ENCODE data around the gene TF. TPM values are rescaled to one million over a fixed set of nuclear protein-coding genes. Genes with fewer than 3 reads are reported as not detected.
A peak's percentile ranks its signal among the peaks of the same experiment; 100 is the strongest.

Gene TF
- total RNA-seq, 1 experiment from 2014 or later: not detected

GRCh38 chr3:133827684-133828083 lies 81.5 kb downstream of the TF start:
- no peaks in the 10 kb centered on the region; the same call in 1 of the 2 replicates for H3K36me3 ChIP-seq (replicated peaks; ENCODE audit: control insufficient read depth, insufficient read depth, low read length)
- no peaks in the 10 kb centered on the region; the same call in 1 of the 2 replicates for H3K27me3 ChIP-seq (ENCODE audit: control insufficient read depth, insufficient read depth, low read length)
- no peak for DNase-seq
- H3K4me3 ChIP-seq (ENCODE audit: insufficient read depth, low read depth, low read length): no peak overlapping the region

GRCh38 chr3:133828576-133829309 lies 82.5 kb downstream of the TF start:
- no peaks in the 10 kb centered on the region; the same call in 1 of the 2 replicates for H3K36me3 ChIP-seq (replicated peaks; ENCODE audit: control insufficient read depth, insufficient read depth, low read length)
- DNase-seq: peak; percentile 80
- H3K27me3 ChIP-seq (ENCODE audit: control insufficient read depth, insufficient read depth, low read length): no peaks in the 10 kb centered on the region; the same call in 1 of the 2 replicates
- H3K4me3 ChIP-seq (ENCODE audit: insufficient read depth, low read depth, low read length): no peak overlapping the region

DNA sequence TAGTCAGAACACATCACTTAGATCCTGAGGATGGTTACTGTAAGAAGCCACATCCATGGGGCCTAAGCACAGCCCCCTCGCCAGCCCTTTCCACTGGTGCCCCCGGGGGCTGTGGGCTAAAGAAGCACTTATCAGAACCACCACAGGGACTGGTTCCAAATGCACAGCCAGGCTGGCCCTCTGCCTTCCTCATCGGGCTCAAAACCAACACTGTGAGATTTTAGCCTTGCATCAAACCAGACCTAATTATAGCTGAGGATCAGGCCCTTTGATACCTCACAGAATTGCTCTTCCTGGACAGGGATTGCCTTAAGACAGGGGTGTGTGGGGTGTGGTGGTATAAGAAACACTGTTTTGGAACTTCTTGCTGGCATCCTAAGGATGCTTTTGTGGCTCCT lies 83.1 kb downstream of the TF start:
- no peaks in the 10 kb centered on the region; the same call in 1 of the 2 replicates for H3K27me3 ChIP-seq (ENCODE audit: control insufficient read depth, insufficient read depth, low read length)
- no peak overlapping the region for H3K4me3 ChIP-seq (ENCODE audit: insufficient read depth, low read depth, low read length)
- DNase-seq: no peak
- H3K36me3 ChIP-seq (replicated peaks; ENCODE audit: control insufficient read depth, insufficient read depth, low read length): no peaks in the 10 kb centered on the region; the same call in 1 of the 2 replicates

DNA sequence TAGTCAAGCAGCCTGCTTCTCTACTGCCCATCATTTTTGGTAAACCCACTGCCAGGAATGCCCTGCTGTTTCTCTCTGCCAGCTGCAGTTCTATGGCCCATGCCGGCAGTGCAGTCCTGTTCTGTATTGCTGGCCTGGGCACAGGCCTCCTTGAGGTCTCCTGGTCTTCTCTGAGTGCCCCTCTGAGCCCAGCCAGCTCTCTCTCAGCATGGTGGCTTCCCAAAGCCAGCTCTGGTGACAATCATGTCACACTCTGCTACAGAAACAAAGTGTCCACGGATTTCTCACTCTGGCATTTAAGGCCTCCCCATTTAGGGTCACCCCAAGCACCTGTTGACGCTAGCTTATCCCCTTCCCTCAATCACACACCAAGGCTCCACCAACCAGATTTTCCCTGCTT lies 83.9 kb downstream of the TF start:
- no peak for DNase-seq
- Histone ChIP-seq H3K36me3 (replicated peaks; ENCODE audit: control insufficient read depth, insufficient read depth, low read length) (no peaks in the 10 kb centered on the region; the same call in 1 of the 2 replicates), H3K4me3 (ENCODE audit: insufficient read depth, low read depth, low read length) (no peak overlapping the region), H3K27me3 (ENCODE audit: control insufficient read depth, insufficient read depth, low read length) (no peaks in the 10 kb centered on the region; the same call in 1 of the 2 replicates)

GRCh38 chr3:133831966-133832801 lies 86.0 kb downstream of the TF start:
- Histone ChIP-seq H3K36me3 (replicated peaks; ENCODE audit: control insufficient read depth, insufficient read depth, low read length) (no peaks in the 10 kb centered on the region), H3K4me3 (ENCODE audit: insufficient read depth, low read depth, low read length) (no peak overlapping the region), H3K27me3 (ENCODE audit: control insufficient read depth, insufficient read depth, low read length) (no peaks in the 10 kb centered on the region; the same call in 1 of the 2 replicates)
- DNase-seq: peak; percentile 80

- no peaks in the 10 kb centered on the region for H3K36me3 ChIP-seq (replicated peaks; ENCODE audit: control insufficient read depth, insufficient read depth, low read length)
- no peaks in the 10 kb centered on the region; the same call in 1 of the 2 replicates for H3K27me3 ChIP-seq (ENCODE audit: control insufficient read depth, insufficient read depth, low read length)
- peak; percentile 35 for DNase-seq
- H3K4me3 ChIP-seq (ENCODE audit: insufficient read depth, low read depth, low read length): no peak overlapping the region
Observed at GRCh38 chr3:133832802-133833144, 86.6 kb downstream of the TF start.

DNA sequence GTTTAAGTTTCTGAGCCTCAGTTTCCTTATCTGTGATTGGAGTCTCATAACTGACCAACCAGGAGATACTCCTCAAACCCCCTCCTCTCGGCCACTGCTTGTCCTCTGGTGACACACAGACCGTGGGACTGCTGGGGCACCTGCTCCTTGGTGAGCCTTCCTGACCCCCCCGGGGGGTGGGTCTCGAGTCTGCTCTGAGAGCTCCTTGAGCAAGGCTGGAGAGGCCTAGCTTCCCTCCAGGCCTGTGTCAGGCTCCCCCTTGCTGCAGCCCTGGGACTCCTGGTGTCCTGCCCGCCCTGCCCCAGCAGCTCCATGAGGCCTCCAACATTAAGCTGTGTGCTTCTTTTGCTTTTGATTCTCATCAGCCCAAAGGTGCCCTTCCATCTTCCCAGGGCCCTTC lies 87.1 kb downstream of the TF start:
- DNase-seq: no peak
- no peaks in the 10 kb centered on the region; the same call in 1 of the 2 replicates for H3K27me3 ChIP-seq (ENCODE audit: control insufficient read depth, insufficient read depth, low read length)
- H3K4me3 ChIP-seq (ENCODE audit: insufficient read depth, low read depth, low read length): no peak overlapping the region
- no peaks in the 10 kb centered on the region for H3K36me3 ChIP-seq (replicated peaks; ENCODE audit: control insufficient read depth, insufficient read depth, low read length)

- Histone ChIP-seq H3K4me3 (ENCODE audit: insufficient read depth, low read depth, low read length) (no peak overlapping the region), H3K36me3 (replicated peaks; ENCODE audit: control insufficient read depth, insufficient read depth, low read length) (no peaks in the 10 kb centered on the region; the same call in 1 of the 2 replicates), H3K27me3 (ENCODE audit: control insufficient read depth, insufficient read depth, low read length) (no peaks in the 10 kb centered on the region; the same call in 1 of the 2 replicates)
- peak; percentile 66 for DNase-seq
Observed at GRCh38 chr3:133833880-133834620, 87.9 kb downstream of the TF start.

DNA sequence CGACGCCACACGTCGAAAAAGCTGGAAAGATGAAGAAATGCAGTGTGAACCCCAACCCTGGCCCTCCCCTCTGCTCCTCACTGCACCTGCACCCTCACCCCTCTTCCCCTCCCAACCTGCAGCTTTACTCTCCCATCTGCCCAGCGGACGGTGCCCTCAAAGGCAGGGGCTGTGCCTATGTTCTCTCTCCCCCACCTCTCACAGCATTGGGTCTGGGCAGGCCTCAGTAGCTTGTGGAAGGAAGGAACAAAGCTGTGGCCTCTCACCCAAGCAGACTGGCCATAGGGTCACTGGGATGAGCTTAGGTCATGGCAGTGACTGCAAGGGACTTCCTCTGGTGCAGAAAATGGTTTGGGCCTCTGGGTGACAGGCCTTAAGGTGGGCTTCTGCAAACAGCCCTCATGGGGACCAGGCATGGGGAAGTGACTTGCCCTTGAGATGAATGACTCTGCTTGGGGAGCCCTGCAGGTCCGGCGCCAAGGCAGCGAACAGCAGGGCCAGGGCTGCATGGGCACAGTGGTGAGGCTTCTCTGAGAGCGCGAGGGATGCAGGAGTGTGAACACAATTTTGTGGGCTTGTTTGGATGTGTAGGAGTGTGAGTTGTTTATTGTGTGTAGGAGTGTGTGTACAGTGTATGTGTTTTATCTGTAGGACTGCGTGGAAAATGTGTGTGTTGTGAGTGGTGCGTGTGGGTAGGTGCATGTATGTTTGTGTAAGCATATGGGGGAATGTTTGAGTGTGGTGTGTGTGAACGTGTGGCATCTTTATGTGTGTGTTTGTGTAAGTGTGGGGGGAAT lies 88.6 kb downstream of the TF start:
- no peaks in the 10 kb centered on the region; the same call in 1 of the 2 replicates for H3K36me3 ChIP-seq (replicated peaks; ENCODE audit: control insufficient read depth, insufficient read depth, low read length)
- H3K4me3 ChIP-seq (ENCODE audit: insufficient read depth, low read depth, low read length): no peak overlapping the region
- peak; percentile 33 for DNase-seq

GRCh38 chr3:133835418-133835743 lies 89.2 kb downstream of the TF start:
- Histone ChIP-seq H3K27me3 (ENCODE audit: control insufficient read depth, insufficient read depth, low read length) (no peaks in the 10 kb centered on the region), H3K4me3 (ENCODE audit: insufficient read depth, low read depth, low read length) (no peak overlapping the region), H3K36me3 (replicated peaks; ENCODE audit: control insufficient read depth, insufficient read depth, low read length) (no peaks in the 10 kb centered on the region; the same call in 1 of the 2 replicates)
- DNase-seq: no peak

More for the DNA sequence above, 88.6 kb downstream of the TF start:
- no peaks in the 10 kb centered on the region for H3K27me3 ChIP-seq (ENCODE audit: control insufficient read depth, insufficient read depth, low read length)

DNA sequence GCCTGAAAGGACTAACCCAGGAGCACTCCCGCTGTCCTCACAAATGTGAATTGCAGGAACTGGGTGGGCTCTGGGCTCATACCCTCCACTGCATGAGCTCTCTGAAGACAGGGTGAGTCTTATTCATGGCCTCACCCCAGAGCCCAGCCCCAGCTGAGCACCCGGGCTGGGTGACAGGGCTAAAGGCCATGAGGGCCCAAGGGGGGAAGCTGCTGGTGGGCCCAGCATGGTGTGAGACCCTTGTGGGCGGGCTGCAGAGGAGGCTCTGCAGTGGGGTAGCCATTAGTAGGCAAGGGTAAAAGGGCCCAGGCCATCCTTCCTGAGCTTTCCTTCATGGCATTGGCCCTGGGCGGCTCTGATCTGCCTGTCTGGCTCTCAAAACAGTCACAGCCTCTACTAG lies 89.8 kb downstream of the TF start:
- no peaks in the 10 kb centered on the region for H3K27me3 ChIP-seq (ENCODE audit: control insufficient read depth, insufficient read depth, low read length)
- no peak overlapping the region for H3K4me3 ChIP-seq (ENCODE audit: insufficient read depth, low read depth, low read length)
- DNase-seq: peak; percentile 33
- no peaks in the 10 kb centered on the region; the same call in 1 of the 2 replicates for H3K36me3 ChIP-seq (replicated peaks; ENCODE audit: control insufficient read depth, insufficient read depth, low read length)

GRCh38 chr3:133836497-133837158 lies 90.4 kb downstream of the TF start:
- no peak for DNase-seq
- no peaks in the 10 kb centered on the region; the same call in 1 of the 2 replicates for H3K36me3 ChIP-seq (replicated peaks; ENCODE audit: control insufficient read depth, insufficient read depth, low read length)
- H3K27me3 ChIP-seq (ENCODE audit: control insufficient read depth, insufficient read depth, low read length): no peaks in the 10 kb centered on the region
- H3K4me3 ChIP-seq (ENCODE audit: insufficient read depth, low read depth, low read length): no peak overlapping the region

DNA sequence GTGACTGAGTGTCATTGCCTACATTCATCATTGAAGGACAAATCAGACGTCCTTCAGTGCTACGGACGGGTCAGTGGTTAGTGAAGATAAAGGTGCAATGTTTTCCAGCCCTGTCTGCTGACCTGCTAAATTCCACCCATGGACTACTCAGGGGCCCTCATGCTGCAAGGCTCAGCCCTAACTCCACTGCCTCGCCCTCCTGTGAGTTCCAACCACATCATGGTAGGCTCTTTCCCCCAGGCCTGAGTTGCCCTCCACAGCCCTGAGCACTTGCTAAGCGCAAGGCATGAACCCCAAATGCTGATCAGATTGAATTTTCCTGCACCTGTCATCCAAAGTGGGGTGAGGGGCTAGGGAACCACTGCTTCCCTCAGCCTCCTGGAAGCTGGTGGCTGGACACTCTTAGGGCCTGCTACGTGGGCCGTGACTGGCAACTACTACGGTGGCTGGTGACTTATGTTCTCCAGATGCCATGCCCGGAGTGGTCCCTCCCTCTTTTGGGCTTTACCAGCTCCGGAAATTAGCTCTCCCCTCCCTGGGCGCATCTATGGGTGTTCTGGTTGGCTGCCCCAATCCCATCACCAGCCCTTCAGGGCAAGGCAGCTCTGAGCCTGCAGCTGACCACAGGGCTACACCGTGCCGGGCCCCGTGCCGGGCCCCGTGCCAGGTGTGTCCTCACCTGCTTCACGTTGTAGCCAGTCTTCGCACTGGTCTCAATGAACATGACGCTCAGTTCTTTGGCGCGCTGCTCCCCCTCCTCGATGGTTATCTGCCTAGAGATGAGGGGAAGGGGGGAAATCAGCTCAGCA lies 91.5 kb downstream of the TF start:
- H3K27me3 ChIP-seq (ENCODE audit: control insufficient read depth, insufficient read depth, low read length): no peaks in the 10 kb centered on the region
- no peaks in the 10 kb centered on the region; the same call in 1 of the 2 replicates for H3K36me3 ChIP-seq (replicated peaks; ENCODE audit: control insufficient read depth, insufficient read depth, low read length)
- H3K4me3 ChIP-seq (ENCODE audit: insufficient read depth, low read depth, low read length): no peak overlapping the region
- DNase-seq: no peak
